Bronchial epithelial cell (primary cell): ENCODE results near the gene CFDP1. TPM values are rescaled to one million over a fixed set of nuclear protein-coding genes. Genes with fewer than 3 reads are reported as not detected.

Source experiments
- DNase-seq: peaks from one replicate; pipeline ENCODE4 v3.0.0-alpha.2; 2010; ENCODE audit warnings: low read depth
- FAIRE-seq: peaks from 2 replicates; lab custom pipeline; 2011; peaks lifted over from hg19 to GRCh38; lab: Jason Lieb, UNC
- H3K27me3 ChIP-seq: 2 replicates; pipeline ENCODE4 v1.5.1; 2011; ENCODE audit warnings: low read length; ENCODE audit not compliant: control insufficient read depth, insufficient read depth
- H3K36me3 ChIP-seq: 2 replicates; pipeline ENCODE4 v1.5.1; 2011; ENCODE audit warnings: low read length; ENCODE audit not compliant: control insufficient read depth, insufficient read depth
- H3K4me3 ChIP-seq: 2 replicates; pipeline ENCODE4 v1.5.1; 2011; ENCODE audit warnings: mild to moderate bottlenecking, low read depth, low read length, control low read depth
- total RNA-seq: library from RNA; depleted of rRNA; stranded (reverse); fragments of >200 nt; gene quantifications from 2 replicates; pipeline ENCODE4 v1.2.1, GENCODE V29; 2014
- TF ChIP-seq, protein P1 (sequence below): IDR thresholded peaks from 2 replicates; pipeline ENCODE4 v1.5.1; 2011; ENCODE audit warnings: mild to moderate bottlenecking, moderate library complexity, low read length, control low read depth, inconsistent platforms; ENCODE audit not compliant: insufficient read depth, severe bottlenecking

The CFDP1 gene
- total RNA-seq, 1 donor from 2014 or later: 46.6 TPM

DNA sequence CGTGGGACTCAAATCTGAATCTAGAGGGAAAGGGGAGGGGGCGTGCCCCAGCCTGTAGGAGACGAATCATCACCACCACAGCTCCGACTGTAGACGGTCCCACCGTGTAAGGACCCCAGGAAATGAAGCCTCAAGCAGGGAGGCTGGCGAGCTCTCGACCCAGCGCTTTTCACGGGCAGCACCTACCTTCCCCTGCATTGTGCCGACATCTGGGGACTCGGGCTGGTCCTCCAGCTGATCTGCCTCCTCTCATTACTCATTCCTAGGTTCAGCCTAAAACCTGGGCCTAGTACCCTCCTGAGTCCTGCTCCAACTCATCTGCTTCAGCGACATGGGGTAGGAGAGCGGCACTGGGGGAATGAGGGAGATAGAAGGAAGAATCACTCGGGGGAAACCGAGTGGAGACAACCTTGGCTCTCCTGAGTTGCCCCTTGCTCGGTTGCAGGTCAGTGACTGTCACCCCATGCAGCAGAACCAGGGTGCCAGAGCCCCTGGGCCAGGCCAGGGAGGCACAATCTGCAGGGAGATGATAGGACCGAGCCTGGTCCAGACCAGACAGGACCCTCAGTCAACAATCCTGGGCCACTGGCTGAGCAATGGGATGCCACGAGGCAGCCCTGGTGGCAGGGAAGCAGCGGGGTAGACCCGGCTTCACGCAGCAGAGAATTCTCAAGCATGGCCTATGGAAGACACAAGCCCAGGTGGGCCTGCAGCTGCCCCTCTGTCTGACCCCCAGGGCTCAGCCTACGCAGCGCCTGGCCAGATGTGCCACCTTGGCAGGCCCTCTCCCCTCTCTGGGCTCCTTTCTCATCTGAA lies 181.0 kb downstream of the CFDP1 start:
- Histone ChIP-seq H3K36me3 (peaks cover 3% of the 10 kb centered on the region), H3K27me3 (no peaks in the 10 kb centered on the region), H3K4me3 (no peak overlapping the region)
- TF ChIP-seq, protein P1, sequence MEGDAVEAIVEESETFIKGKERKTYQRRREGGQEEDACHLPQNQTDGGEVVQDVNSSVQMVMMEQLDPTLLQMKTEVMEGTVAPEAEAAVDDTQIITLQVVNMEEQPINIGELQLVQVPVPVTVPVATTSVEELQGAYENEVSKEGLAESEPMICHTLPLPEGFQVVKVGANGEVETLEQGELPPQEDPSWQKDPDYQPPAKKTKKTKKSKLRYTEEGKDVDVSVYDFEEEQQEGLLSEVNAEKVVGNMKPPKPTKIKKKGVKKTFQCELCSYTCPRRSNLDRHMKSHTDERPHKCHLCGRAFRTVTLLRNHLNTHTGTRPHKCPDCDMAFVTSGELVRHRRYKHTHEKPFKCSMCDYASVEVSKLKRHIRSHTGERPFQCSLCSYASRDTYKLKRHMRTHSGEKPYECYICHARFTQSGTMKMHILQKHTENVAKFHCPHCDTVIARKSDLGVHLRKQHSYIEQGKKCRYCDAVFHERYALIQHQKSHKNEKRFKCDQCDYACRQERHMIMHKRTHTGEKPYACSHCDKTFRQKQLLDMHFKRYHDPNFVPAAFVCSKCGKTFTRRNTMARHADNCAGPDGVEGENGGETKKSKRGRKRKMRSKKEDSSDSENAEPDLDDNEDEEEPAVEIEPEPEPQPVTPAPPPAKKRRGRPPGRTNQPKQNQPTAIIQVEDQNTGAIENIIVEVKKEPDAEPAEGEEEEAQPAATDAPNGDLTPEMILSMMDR: no peak
- FAIRE-seq (no peak), DNase-seq (no peak)

DNA sequence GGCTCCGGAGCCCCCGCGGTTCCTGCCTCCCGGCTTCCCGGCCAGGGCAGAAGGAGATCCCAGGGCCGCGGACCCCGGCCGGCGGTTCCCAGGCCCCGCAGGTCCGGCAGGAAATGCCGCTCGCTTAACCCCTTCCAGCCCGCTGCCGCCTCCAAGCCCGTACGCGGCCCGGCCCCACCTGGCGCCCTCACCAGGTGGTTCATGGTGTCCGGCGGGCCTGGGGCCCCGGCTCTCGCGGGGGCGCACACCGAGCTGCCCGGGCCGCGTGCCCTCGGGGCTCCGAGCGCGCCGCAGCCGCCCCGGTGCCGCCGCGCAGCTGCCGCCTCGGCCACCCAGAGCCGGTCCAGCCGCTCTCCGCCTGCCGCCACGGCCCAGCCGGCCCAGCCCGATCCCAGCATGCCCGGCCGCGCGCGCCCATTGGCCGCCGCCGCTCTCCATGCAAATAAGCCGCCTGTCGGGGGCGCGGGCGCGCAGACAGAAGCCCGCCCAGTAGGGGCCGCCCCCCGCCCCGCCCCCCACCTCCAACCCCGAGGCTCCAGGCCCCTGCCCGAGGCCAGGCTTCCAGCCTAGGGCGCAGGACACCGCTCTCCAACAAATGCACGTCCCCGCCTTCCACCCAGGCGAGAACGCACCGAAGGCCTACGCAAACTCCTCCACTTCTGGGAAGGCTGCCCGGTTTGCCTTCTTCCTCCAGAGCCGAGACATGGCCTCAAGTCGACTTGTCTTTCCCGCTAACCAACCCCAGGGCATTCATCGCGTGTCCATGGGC lies 181.8 kb downstream of the CFDP1 start, which contains the start of gene BCAR1:
Gene BCAR1 (minus strand): TSS at position 345 of the 769 bp plus-strand sequence. CDS start 142 bp downstream, at position 203.
- FAIRE-seq (no peak), DNase-seq (peak; percentile 58)
- TF ChIP-seq, protein P1: peak; percentile 9
- Histone ChIP-seq H3K4me3 (peak within 1 kb of the TSS; percentile 76), H3K27me3 (no peaks in the 10 kb centered on the region), H3K36me3 (peaks cover 7% of the 10 kb centered on the region)

DNA sequence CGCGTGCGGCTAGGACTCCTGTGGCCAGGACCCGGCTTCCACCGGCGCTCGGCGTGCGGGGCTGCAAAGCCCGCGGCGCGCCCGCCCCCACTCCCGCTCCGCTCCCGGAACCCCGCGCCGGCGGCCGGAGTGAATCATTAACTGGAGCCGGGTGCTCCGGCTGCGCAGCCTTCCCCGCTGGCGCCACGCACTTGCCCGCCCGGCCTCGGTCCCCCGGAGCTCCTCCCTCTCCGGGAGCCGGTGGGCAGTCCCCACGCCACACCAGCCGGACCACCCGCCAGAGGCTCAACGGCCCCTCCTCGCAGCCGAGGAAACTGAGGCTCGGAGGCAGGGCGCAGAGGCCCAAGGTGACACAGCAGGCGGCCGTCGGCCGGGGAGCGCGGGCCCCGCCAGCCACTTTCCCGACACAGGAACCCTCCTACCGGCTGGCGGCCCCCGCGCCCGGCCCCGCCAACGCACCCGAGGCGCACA lies 182.5 kb downstream of the CFDP1 start:
- Histone ChIP-seq H3K36me3 (peaks cover 7% of the 10 kb centered on the region), H3K4me3 (peak overlapping the region; percentile 76), H3K27me3 (no peaks in the 10 kb centered on the region)
- no peak for DNase-seq
- FAIRE-seq: no peak
- TF ChIP-seq, protein P1: no peak

DNA sequence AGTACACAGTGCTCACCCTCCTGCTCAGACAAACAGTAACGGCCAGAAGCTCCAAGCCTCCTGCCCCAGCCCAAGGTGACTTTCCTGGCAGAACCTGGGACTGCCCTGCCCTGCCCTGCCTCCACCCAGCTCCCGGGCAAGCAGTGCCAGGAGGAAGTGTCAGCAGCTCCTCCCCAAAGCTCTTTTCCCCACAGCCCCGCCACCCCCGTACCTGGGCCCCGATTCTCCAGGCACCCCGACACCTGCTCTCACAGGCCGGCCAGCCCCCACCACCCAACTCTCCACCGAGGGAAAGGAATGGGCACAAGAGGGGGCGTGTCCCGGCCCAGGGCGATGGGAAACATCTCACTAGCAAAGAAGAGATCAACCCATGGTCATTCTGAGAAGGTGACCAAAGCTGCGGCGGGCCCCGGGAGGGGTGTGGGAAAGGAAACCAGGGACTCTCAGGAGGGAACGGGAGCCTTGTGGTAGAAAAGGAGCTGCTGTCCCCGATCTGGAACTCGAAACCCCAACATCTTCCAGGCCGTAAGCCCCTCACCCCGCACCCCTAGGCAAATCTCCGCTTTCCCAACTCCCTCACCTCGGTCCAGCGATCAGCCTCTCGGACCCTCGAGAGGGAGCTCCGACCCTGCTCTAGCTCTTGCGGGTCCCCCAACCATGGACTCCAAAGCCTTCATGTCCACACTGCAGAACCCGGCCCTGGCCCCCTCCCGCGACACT lies 183.1 kb downstream of the CFDP1 start:
- Histone ChIP-seq H3K36me3 (peaks cover 7% of the 10 kb centered on the region), H3K27me3 (no peaks in the 10 kb centered on the region), H3K4me3 (peak overlapping the region; percentile 76)
- FAIRE-seq (no peak), DNase-seq (no peak)
- TF ChIP-seq, protein P1: no peak

DNA sequence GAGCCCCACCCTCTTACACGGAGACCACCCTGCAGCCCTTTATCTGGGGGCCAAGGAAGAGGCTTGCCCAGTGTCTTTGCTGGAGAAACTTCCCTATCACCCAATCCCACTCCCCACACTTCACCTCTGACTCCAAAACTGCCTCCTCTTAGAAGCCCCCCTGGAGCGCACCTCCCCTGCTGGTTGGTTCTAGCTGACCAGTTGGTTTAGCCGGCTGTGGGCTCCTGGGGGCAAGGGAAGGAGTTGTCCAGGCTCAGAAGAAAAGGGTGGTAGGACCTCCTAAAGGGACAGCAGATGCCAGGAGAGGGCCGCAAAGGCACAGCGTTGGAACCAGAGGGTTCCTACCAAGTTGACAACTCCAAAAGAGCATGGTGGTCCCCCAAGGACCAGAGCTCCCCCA lies 183.9 kb downstream of the CFDP1 start:
- no peak overlapping the region for H3K4me3 ChIP-seq
- DNase-seq (no peak), FAIRE-seq (no peak)
- no peaks in the 10 kb centered on the region for H3K27me3 ChIP-seq
- H3K36me3 ChIP-seq: peaks cover 10% of the 10 kb centered on the region
- TF ChIP-seq, protein P1: no peak
